HEK293 (cell line): ENCODE measurements around the gene CPSF6.

Experiments
- ELK4 ChIP-seq: IDR thresholded peaks from 2 replicates; pipeline ENCODE4 v1.6.1; 2011; ENCODE audit warnings: mild to moderate bottlenecking, low read depth, low read length, borderline replicate concordance
- FEZF1 ChIP-seq: fragments of 450-650 bp; formaldehyde crosslinking; IDR thresholded peaks from 2 replicates; pipeline ENCODE4 v1.5.1; 2016; ENCODE audit warnings: missing biosample characterization, missing genetic modification characterization
- MYNN ChIP-seq: fragments of 450-650 bp; formaldehyde crosslinking; IDR thresholded peaks from 2 replicates; pipeline ENCODE4 v1.5.1; 2016; ENCODE audit warnings: missing biosample characterization, missing genetic modification characterization, borderline replicate concordance
- PRDM2 ChIP-seq: fragments of 450-650 bp; formaldehyde crosslinking; IDR thresholded peaks from 2 replicates; pipeline ENCODE4 v1.5.1; 2016; ENCODE audit warnings: missing biosample characterization, missing genetic modification characterization, borderline replicate concordance
- ZBTB17 ChIP-seq: fragments of 450-650 bp; formaldehyde crosslinking; IDR thresholded peaks from 2 replicates; pipeline ENCODE4 v1.5.1; 2016; ENCODE audit warnings: missing biosample characterization, missing genetic modification characterization
- ZBTB21 ChIP-seq: fragments of 450-650 bp; formaldehyde crosslinking; IDR thresholded peaks from 2 replicates; pipeline ENCODE4 v1.5.1; 2017; ENCODE audit warnings: missing biosample characterization, missing genetic modification characterization
- ZBTB48 ChIP-seq: fragments of 450-650 bp; formaldehyde crosslinking; IDR thresholded peaks from 2 replicates; pipeline ENCODE4 v1.5.1; 2016; ENCODE audit warnings: missing biosample characterization, missing genetic modification characterization
- ZBTB49 ChIP-seq: fragments of 450-650 bp; formaldehyde crosslinking; IDR thresholded peaks from 2 replicates; pipeline ENCODE4 v1.5.1; 2016; ENCODE audit warnings: missing biosample characterization, missing genetic modification characterization, low read depth
- ZEB2 ChIP-seq: fragments of 450-650 bp; formaldehyde crosslinking; IDR thresholded peaks from 2 replicates; pipeline ENCODE4 v1.5.1; 2016; ENCODE audit warnings: missing biosample characterization, missing genetic modification characterization
- ZNF10 ChIP-seq: fragments of 450-650 bp; formaldehyde crosslinking; IDR thresholded peaks from 2 replicates; pipeline ENCODE4 v1.5.1; 2017; ENCODE audit warnings: missing biosample characterization, missing genetic modification characterization
- ZNF2 ChIP-seq: fragments of 450-650 bp; formaldehyde crosslinking; IDR thresholded peaks from 2 replicates; pipeline ENCODE4 v1.5.1; 2016; ENCODE audit warnings: missing biosample characterization, missing genetic modification characterization
- ZNF335 ChIP-seq: fragments of 450-650 bp; formaldehyde crosslinking; conservative IDR thresholded peaks from 2 replicates; pipeline ENCODE4 v1.5.1; 2016; ENCODE audit warnings: missing biosample characterization, missing genetic modification characterization
- ZNF394 ChIP-seq: fragments of 450-650 bp; formaldehyde crosslinking; IDR thresholded peaks from 2 replicates; pipeline ENCODE4 v1.5.1; 2016; ENCODE audit warnings: missing biosample characterization, missing genetic modification characterization, mild to moderate bottlenecking, moderate library complexity, borderline replicate concordance
- ZNF423 ChIP-seq: fragments of 450-650 bp; formaldehyde crosslinking; IDR thresholded peaks from 2 replicates; pipeline ENCODE4 v1.5.1; 2016; ENCODE audit warnings: missing biosample characterization, missing genetic modification characterization
- ZNF433 ChIP-seq: fragments of 450-650 bp; formaldehyde crosslinking; IDR thresholded peaks from 2 replicates; pipeline ENCODE4 v1.5.1; 2016; ENCODE audit warnings: missing biosample characterization, missing genetic modification characterization, low read depth
- ZNF473 ChIP-seq: fragments of 450-650 bp; formaldehyde crosslinking; IDR thresholded peaks from 2 replicates; pipeline ENCODE4 v1.5.1; 2017; ENCODE audit warnings: missing biosample characterization, missing genetic modification characterization
- ZNF558 ChIP-seq: fragments of 450-650 bp; formaldehyde crosslinking; IDR thresholded peaks from 2 replicates; pipeline ENCODE4 v1.5.1; 2016; ENCODE audit warnings: missing biosample characterization, missing genetic modification characterization
- ZNF660 ChIP-seq: fragments of 450-650 bp; IDR thresholded peaks from 2 replicates; pipeline ENCODE4 v1.5.1; 2018; ENCODE audit warnings: missing biosample characterization, mild to moderate bottlenecking, missing genetic modification characterization
- ZNF768 ChIP-seq: fragments of 450-650 bp; formaldehyde crosslinking; IDR thresholded peaks from 2 replicates; pipeline ENCODE4 v1.5.1; 2018; ENCODE audit warnings: missing biosample characterization, mild to moderate bottlenecking, missing genetic modification characterization
- ZNF792 ChIP-seq: fragments of 450-650 bp; formaldehyde crosslinking; IDR thresholded peaks from 2 replicates; pipeline ENCODE4 v1.5.1; 2016; ENCODE audit warnings: missing biosample characterization, missing genetic modification characterization
- ZSCAN23 ChIP-seq: fragments of 450-650 bp; formaldehyde crosslinking; IDR thresholded peaks from 2 replicates; pipeline ENCODE4 v1.5.1; 2016; ENCODE audit warnings: missing biosample characterization, missing genetic modification characterization
- TF ChIP-seq, protein P1 (sequence below): fragments of 450-650 bp; formaldehyde crosslinking; IDR thresholded peaks from 2 replicates; pipeline ENCODE4 v1.5.1; 2016; ENCODE audit warnings: missing biosample characterization, missing genetic modification characterization
- TF ChIP-seq, protein P2 (sequence below): fragments of 450-650 bp; formaldehyde crosslinking; IDR thresholded peaks from 2 replicates; pipeline ENCODE4 v1.5.1; 2016; ENCODE audit warnings: missing biosample characterization, missing genetic modification characterization

CPSF6 gene

DNA sequence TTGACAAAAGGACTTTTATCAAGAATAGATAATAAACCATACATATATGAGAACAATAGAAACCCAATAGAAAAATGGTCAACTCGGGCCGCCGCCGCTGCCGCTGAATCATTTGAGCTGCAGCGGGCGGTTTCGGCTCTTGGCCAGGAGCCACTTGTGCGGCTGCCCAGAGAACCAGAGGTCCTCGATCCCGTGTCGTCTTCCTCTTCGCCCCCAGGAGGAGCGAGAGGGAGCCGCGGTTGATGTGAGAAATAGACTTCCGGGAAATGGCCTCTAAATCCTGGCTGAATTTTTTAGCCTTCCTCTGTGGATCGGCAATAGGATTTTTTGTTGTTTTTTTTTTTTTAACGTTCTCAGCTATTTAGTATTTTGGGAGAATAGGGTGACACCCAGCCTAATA, 44.8 kb downstream of the CPSF6 start (continued):
- no peak for TF ChIP-seq PRDM2
- no peak for TF ChIP-seq ZBTB48 (tag by site-specific recombination)
- no peak for TF ChIP-seq ZNF2 (tag by site-specific recombination)
- no peak for TF ChIP-seq ZEB2 (tag by site-specific recombination)
- TF ChIP-seq ZNF394 (tag by site-specific recombination) = no peak
- TF ChIP-seq ZNF335 (tag by site-specific recombination) = peak; percentile 92
- TF ChIP-seq, protein P1, sequence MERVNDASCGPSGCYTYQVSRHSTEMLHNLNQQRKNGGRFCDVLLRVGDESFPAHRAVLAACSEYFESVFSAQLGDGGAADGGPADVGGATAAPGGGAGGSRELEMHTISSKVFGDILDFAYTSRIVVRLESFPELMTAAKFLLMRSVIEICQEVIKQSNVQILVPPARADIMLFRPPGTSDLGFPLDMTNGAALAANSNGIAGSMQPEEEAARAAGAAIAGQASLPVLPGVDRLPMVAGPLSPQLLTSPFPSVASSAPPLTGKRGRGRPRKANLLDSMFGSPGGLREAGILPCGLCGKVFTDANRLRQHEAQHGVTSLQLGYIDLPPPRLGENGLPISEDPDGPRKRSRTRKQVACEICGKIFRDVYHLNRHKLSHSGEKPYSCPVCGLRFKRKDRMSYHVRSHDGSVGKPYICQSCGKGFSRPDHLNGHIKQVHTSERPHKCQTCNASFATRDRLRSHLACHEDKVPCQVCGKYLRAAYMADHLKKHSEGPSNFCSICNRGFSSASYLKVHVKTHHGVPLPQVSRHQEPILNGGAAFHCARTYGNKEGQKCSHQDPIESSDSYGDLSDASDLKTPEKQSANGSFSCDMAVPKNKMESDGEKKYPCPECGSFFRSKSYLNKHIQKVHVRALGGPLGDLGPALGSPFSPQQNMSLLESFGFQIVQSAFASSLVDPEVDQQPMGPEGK (tag by site-specific recombination) = no peak
- TF ChIP-seq ZNF558 (tag by site-specific recombination) = no peak
- no peak for TF ChIP-seq FEZF1 (tag by site-specific recombination)
- TF ChIP-seq ZNF792 (tag by site-specific recombination) = no peak
- TF ChIP-seq ZNF768 (tag by site-specific recombination) = no peak
- TF ChIP-seq ZBTB17 = peak; percentile 86
- no peak for TF ChIP-seq ZNF473
- TF ChIP-seq ZNF423 (tag by site-specific recombination) = no peak
- TF ChIP-seq ZNF660 (tag by site-specific recombination) = peak; percentile 47; the same call in 1 of the 2 replicates
- TF ChIP-seq MYNN = no peak
- TF ChIP-seq ZNF10 = no peak
- no peak for TF ChIP-seq ZBTB49 (tag by site-specific recombination)
- no peak for TF ChIP-seq ZSCAN23 (tag by site-specific recombination)
- TF ChIP-seq ZBTB21 (tag by site-specific recombination) = 0 out of 2 replicates have a peak, but pooled peaks have one; percentile 18
- no peak for TF ChIP-seq ELK4
- TF ChIP-seq, protein P2, sequence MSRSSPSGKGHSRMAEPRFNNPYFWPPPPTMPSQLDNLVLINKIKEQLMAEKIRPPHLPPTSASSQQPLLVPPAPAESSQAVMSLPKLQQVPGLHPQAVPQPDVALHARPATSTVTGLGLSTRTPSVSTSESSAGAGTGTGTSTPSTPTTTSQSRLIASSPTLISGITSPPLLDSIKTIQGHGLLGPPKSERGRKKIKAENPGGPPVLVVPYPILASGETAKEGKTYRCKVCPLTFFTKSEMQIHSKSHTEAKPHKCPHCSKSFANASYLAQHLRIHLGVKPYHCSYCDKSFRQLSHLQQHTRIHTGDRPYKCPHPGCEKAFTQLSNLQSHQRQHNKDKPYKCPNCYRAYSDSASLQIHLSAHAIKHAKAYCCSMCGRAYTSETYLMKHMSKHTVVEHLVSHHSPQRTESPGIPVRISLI (tag by site-specific recombination) = peak; percentile 45; the same call in 1 of the 2 replicates
- TF ChIP-seq ZNF433 (tag by site-specific recombination) = no peak
